BLaER1 (cell line): ENCODE data around the gene DGUOK.
"Not testable (repeated sequence)": the region's sequence is repeated elsewhere in the genome, so short reads cannot be mapped to it uniquely, and the experiment has no call there.

Experiments used
- H3K27ac ChIP-seq: shearing (Covaris generic); formaldehyde crosslinking; 2 replicates; pipeline ENCODE4 v1.8.1; 2022
- H3K27me3 ChIP-seq: shearing (Covaris generic); formaldehyde crosslinking; 2 replicates; pipeline ENCODE4 v1.8.1; 2022
- H3K36me3 ChIP-seq: shearing (Covaris generic); formaldehyde crosslinking; 2 replicates; pipeline ENCODE4 v1.8.1; 2022
- H3K4me1 ChIP-seq: shearing (Covaris generic); formaldehyde crosslinking; 2 replicates; pipeline ENCODE4 v1.8.1; 2022
- H3K4me2 ChIP-seq: shearing (Covaris generic); formaldehyde crosslinking; 2 replicates; pipeline ENCODE4 v1.8.1; 2022
- H3K4me3 ChIP-seq: shearing (Covaris generic); formaldehyde crosslinking; 2 replicates; pipeline ENCODE4 v1.8.1; 2022
- H3K9ac ChIP-seq: shearing (Covaris generic); formaldehyde crosslinking; 2 replicates; pipeline ENCODE4 v1.8.1; 2022
- H3K9me3 ChIP-seq: shearing (Covaris generic); formaldehyde crosslinking; 2 replicates; pipeline ENCODE4 v1.8.1; 2022
- H4K20me1 ChIP-seq: shearing (Covaris generic); formaldehyde crosslinking; 2 replicates; pipeline ENCODE4 v1.8.1; 2022
- Cebpa-rat ChIP-seq: shearing (Covaris generic); IDR thresholded peaks from 2 replicates; pipeline ENCODE4 v1.8.1; 2022

Gene DGUOK

GRCh38 chr2:73899801-73900336 is 26.8 kb upstream of the DGUOK start:
- Histone ChIP-seq H3K4me2 (no peak overlapping the region), H3K4me3 (no peak overlapping the region), H3K27me3 (no peaks in the 10 kb centered on the region), H3K9me3 (no peaks in the 10 kb centered on the region), H3K36me3 (no peaks in the 10 kb centered on the region), H3K9ac (no peak overlapping the region), H3K4me1 (peaks cover 20% of the 10 kb centered on the region), H3K27ac (no peak overlapping the region), H4K20me1 (peaks cover 14% of the 10 kb centered on the region; the same call in 1 of the 2 replicates)
- no peak for TF ChIP-seq Cebpa-rat

- Histone ChIP-seq H3K36me3 (no peaks in the 10 kb centered on the region), H4K20me1 (peaks cover 12% of the 10 kb centered on the region; the same call in 1 of the 2 replicates)
Observed at GRCh38 chr2:73901143-73901542, 25.5 kb upstream of the DGUOK start.

DNA sequence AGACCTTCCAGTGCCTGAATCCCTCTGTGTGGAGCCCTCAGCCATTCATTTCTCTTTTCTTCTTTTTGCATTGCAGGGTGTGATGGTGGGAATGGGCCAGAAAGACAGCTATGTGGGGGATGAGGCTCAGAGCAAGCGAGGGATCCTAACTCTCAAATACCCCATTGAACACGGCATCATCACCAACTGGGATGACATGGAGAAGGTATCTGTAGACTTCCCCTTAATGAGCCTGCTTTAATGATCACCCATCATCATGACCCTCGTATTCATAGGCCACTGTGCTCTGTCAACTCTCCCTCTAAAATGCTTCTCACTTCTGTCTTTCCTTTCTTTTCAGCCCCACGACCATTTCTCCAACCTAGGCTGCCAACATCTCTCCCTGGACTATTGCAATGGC is 24.4 kb upstream of the DGUOK start:
- peaks cover 4% of the 10 kb centered on the region for H3K4me1 ChIP-seq
- no peaks in the 10 kb centered on the region for H3K9me3 ChIP-seq
- H3K27ac ChIP-seq, result no peak overlapping the region
- no peak overlapping the region for H3K9ac ChIP-seq
- H3K4me3 ChIP-seq, result no peak overlapping the region
- H3K36me3 ChIP-seq, result no peaks in the 10 kb centered on the region
- no peak overlapping the region for H3K4me2 ChIP-seq
- peaks cover 1% of the 10 kb centered on the region; the same call in 1 of the 2 replicates for H4K20me1 ChIP-seq
- no peaks in the 10 kb centered on the region for H3K27me3 ChIP-seq
- TF ChIP-seq Cebpa-rat, result no peak

More at GRCh38 chr2:73901143-73901542, 25.5 kb upstream of the DGUOK start:
- TF ChIP-seq Cebpa-rat, result no peak
- no peak overlapping the region for H3K9ac ChIP-seq
- H3K4me1 ChIP-seq, result peaks cover 16% of the 10 kb centered on the region
- no peak overlapping the region for H3K4me2 ChIP-seq
- H3K9me3 ChIP-seq, result no peaks in the 10 kb centered on the region
- H3K27ac ChIP-seq, result no peak overlapping the region
- H3K27me3 ChIP-seq, result no peaks in the 10 kb centered on the region
- no peak overlapping the region for H3K4me3 ChIP-seq

DNA sequence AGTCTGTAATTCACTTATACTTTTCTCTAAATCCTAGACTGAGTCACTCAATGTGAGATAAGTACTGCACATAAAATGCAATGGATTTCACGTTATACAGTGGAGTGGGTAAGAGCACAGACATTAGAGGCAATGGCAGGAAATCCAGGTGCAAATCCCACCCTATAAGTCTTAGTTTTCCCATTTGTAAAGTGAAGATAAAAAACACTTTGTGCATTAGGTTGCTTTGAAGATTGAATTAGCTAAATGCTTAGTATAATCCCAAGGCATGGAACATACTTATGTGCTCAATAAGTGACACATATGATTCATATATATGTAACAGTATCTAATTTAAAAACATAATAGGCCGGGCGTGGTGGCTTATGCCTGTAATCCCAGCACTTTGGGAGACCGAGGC is 23.4 kb upstream of the DGUOK start:
- no peaks in the 10 kb centered on the region for H4K20me1 ChIP-seq
- no peaks in the 10 kb centered on the region for H3K9me3 ChIP-seq
- H3K4me3 ChIP-seq, result no peak overlapping the region
- no peak overlapping the region for H3K4me2 ChIP-seq
- no peaks in the 10 kb centered on the region; the same call in 1 of the 2 replicates for H3K4me1 ChIP-seq
- no peak for TF ChIP-seq Cebpa-rat
- H3K27me3 ChIP-seq, result no peaks in the 10 kb centered on the region
- H3K36me3 ChIP-seq, result no peaks in the 10 kb centered on the region
- H3K27ac ChIP-seq, result no peak overlapping the region
- no peak overlapping the region for H3K9ac ChIP-seq

DNA sequence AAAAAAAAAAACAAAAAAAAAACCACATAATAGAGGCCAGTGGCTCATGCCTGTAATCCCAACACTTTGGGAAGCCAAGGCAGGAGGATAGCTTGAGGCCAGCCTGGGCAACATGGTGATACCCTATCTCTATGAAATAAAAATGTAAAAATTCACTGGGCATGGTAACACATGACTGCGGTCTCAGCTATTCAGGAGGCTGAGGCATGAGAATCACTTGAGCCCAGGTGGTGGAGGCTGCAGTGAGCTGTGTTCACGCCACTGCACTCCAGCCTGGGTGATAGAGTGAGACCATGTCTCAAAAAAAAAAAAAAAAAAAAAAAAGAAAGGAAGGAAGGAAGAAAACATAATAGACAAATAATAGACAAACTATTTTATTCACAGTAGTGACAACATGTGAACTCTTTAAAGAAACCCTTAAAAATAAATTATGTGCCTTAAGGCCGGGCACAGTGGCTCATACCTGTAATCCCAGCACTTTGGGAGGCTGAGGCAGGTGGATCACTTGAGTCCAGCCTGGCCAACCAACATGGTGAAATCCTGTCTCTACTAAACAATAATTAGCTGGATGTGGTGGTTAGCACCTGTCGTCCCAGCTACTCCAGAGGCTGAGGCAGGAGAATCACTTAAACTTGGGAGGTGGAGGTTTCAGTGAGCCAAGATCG is 22.6 kb upstream of the DGUOK start:
- not testable (repeated sequence) for H3K4me2 ChIP-seq, H3K4me1 ChIP-seq, H3K4me3 ChIP-seq, H3K9me3 ChIP-seq, H3K27me3 ChIP-seq, H3K27ac ChIP-seq, H3K36me3 ChIP-seq, H4K20me1 ChIP-seq, H3K9ac ChIP-seq

GRCh38 chr2:73904952-73905351 is 21.7 kb upstream of the DGUOK start:
- Histone ChIP-seq H3K4me2 (no peak overlapping the region), H3K4me3 (no peak overlapping the region), H3K36me3 (no peaks in the 10 kb centered on the region), H3K27me3 (no peaks in the 10 kb centered on the region), H3K4me1 (no peaks in the 10 kb centered on the region; the same call in 1 of the 2 replicates), H3K27ac (no peak overlapping the region), H3K9me3 (no peaks in the 10 kb centered on the region), H3K9ac (no peak overlapping the region), H4K20me1 (no peaks in the 10 kb centered on the region)
- TF ChIP-seq Cebpa-rat, result no peak

DNA sequence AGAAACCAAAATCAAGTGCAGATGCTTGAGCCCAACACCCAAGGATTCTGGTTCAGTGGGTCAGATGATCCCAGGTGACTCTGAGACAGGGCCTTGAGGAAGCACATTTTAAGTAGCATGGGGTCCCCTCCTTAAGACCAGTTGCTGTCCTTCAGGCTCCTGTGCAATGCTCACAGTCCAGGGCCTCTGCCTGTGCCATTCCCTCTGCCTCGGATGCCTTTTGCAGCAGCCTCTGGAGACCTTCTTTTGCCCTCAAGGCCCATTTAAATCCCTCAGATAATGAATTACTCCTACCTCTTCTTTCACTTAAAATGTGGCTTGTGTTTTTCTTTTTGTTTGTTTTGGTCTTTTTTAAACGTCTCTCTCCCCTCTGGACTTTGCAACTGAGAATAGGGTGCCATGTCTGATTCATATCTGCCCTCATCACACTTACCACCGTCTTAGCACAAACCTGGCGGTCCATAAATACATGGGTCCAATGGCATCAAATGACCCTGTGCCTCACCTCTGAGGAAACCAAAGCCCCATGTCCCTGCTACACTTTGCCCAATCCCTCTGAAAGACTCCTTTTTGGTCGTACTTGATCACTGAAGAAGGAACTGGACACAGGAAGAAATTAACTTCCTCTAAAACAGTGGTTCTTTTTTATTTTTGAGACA is 19.7 kb upstream of the DGUOK start:
- Histone ChIP-seq H3K4me1 (no peaks in the 10 kb centered on the region; the same call in 1 of the 2 replicates), H3K4me3 (no peak overlapping the region), H3K9ac (no peak overlapping the region), H3K4me2 (no peak overlapping the region), H4K20me1 (no peaks in the 10 kb centered on the region), H3K36me3 (no peaks in the 10 kb centered on the region), H3K27ac (no peak overlapping the region), H3K9me3 (no peaks in the 10 kb centered on the region), H3K27me3 (no peaks in the 10 kb centered on the region)
- TF ChIP-seq Cebpa-rat, result no peak

- Histone ChIP-seq H3K36me3 (no peaks in the 10 kb centered on the region), H3K27me3 (no peaks in the 10 kb centered on the region), H4K20me1 (no peaks in the 10 kb centered on the region), H3K4me2 (no peak overlapping the region), H3K9ac (no peak overlapping the region), H3K4me1 (no peaks in the 10 kb centered on the region; the same call in 1 of the 2 replicates), H3K4me3 (no peak overlapping the region), H3K9me3 (no peaks in the 10 kb centered on the region), H3K27ac (no peak overlapping the region)
- no peak for TF ChIP-seq Cebpa-rat
Observed at GRCh38 chr2:73907840-73908452, 18.7 kb upstream of the DGUOK start.

DNA sequence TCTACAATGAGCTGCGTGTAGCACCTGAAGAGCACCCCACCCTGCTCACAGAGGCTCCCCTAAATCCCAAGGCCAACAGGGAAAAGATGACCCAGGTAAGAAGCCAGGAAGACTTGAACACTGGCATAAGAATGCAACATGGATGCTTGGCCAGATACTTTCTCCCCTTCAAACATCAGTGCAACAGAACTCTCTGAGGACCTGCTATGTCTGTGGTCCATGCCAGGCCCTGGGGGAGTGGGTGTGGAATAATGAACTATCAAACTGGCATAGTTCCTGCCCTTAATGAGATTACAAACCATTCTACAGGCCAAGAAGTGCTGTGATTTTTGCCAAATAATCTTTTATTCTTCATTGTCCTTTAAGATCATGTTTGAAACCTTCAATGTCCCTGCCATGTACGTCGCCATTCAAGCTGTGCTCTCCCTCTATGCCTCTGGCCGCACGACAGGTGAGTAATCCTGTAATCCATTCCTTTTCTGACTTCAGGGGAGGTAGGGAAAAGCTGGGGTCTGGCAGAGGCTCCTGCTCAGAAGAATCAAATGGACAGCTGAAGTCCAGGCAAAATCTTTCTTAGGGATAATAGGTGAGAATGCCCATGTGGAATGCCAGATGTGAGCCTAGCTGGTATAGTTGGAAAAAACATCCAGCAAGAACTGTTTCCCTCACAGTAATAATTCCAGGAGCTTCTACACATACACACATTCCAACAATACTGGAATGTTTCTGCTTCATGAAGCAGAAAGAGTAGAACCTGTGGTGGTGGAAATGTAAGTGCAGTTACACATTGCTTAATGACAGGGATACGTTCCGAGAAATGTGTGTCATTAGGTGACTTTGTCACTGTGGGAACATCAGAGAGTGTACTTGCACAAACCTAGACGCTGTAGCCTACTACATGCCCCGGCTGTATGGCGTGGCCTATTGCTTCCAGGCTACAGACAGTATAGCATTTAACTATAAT is 17.7 kb upstream of the DGUOK start:
- no peak overlapping the region for H3K4me2 ChIP-seq

More for the DNA sequence above, 17.7 kb upstream of the DGUOK start:
- no peaks in the 10 kb centered on the region for H3K9me3 ChIP-seq
- H3K4me3 ChIP-seq, result no peak overlapping the region
- no peaks in the 10 kb centered on the region for H3K36me3 ChIP-seq
- no peak for TF ChIP-seq Cebpa-rat
- no peaks in the 10 kb centered on the region for H3K27me3 ChIP-seq
- no peaks in the 10 kb centered on the region; the same call in 1 of the 2 replicates for H3K4me1 ChIP-seq
- no peak overlapping the region for H3K9ac ChIP-seq
- H3K27ac ChIP-seq, result no peak overlapping the region
- H4K20me1 ChIP-seq, result no peaks in the 10 kb centered on the region
